ENCODE measurements around the gene MRPL39.

DNA sequence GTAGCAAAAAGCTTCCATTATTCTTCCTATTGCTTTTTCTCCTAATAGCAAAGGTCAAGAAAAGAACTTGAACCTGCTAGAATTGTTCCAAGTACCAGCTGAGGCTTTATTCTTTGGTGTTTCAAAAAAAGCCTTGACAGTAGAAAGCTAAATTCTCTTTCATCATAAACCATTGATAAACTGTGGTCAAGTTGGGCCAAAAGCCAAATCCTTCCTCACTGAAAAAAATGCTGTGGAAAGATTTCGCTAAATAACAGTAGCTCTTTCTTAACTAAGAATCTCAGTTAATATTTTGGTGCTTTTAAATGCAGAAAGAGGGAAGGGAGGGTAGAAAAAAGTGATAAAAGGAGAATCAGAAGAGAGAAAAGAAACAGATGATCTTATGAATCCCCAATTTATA lies 17.8 kb upstream of the MRPL39 start:
- TF ChIP-seq, protein P1, sequence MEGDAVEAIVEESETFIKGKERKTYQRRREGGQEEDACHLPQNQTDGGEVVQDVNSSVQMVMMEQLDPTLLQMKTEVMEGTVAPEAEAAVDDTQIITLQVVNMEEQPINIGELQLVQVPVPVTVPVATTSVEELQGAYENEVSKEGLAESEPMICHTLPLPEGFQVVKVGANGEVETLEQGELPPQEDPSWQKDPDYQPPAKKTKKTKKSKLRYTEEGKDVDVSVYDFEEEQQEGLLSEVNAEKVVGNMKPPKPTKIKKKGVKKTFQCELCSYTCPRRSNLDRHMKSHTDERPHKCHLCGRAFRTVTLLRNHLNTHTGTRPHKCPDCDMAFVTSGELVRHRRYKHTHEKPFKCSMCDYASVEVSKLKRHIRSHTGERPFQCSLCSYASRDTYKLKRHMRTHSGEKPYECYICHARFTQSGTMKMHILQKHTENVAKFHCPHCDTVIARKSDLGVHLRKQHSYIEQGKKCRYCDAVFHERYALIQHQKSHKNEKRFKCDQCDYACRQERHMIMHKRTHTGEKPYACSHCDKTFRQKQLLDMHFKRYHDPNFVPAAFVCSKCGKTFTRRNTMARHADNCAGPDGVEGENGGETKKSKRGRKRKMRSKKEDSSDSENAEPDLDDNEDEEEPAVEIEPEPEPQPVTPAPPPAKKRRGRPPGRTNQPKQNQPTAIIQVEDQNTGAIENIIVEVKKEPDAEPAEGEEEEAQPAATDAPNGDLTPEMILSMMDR (IDR thresholded peaks at IDR 0.05; ENCODE audit: insufficient read depth, low read depth, low read length) = no peak
- TF ChIP-seq EZH2 (IDR thresholded peaks at IDR 0.05; ENCODE audit: insufficient read depth, low read length) = no peak
